Measurements from ENCODE around the gene SLC35A2.

Gene SLC35A2

GRCh38 chrX:48903290-48903689, 8.2 kb downstream of the SLC35A2 start:
- H3K4me3 ChIP-seq (ENCODE audit: low read depth, low read length): no peak overlapping the region
- peaks cover 15% of the 10 kb centered on the region for H3K36me3 ChIP-seq (replicated peaks)
- DNase-seq: no peak

GRCh38 chrX:48902776-48903175, 8.7 kb downstream of the SLC35A2 start:
- H3K27ac ChIP-seq: no peak overlapping the region
- peaks cover 15% of the 10 kb centered on the region for H3K36me3 ChIP-seq (replicated peaks)
- H3K4me3 ChIP-seq (ENCODE audit: low read depth, low read length): no peak overlapping the region
- no peaks in the 10 kb centered on the region for H3K27me3 ChIP-seq (replicated peaks)
- no peak for DNase-seq
- TF ChIP-seq CTCF (IDR thresholded peaks at IDR 0.05; ENCODE audit: low read depth, low read length, missing control alignments): no peak
- in situ Hi-C loops (cut with HindIII; ENCODE audit: low pct_ligation_motif_present, low sequenced_read_pairs): no loop called here

More at GRCh38 chrX:48903290-48903689, 8.2 kb downstream of the SLC35A2 start:
- no peak overlapping the region for H3K27ac ChIP-seq
- H3K27me3 ChIP-seq (replicated peaks): no peaks in the 10 kb centered on the region
- in situ Hi-C loops (cut with HindIII; ENCODE audit: low pct_ligation_motif_present, low sequenced_read_pairs): no loop called here
- no peak for TF ChIP-seq CTCF (IDR thresholded peaks at IDR 0.05; ENCODE audit: low read depth, low read length, missing control alignments)

GRCh38 chrX:48902135-48902534, 9.3 kb downstream of the SLC35A2 start:
- in situ Hi-C loops (cut with HindIII; ENCODE audit: low pct_ligation_motif_present, low sequenced_read_pairs): no loop called here
- no peak for DNase-seq
- no peak for TF ChIP-seq CTCF (IDR thresholded peaks at IDR 0.05; ENCODE audit: low read depth, low read length, missing control alignments)
- no peak overlapping the region for H3K4me3 ChIP-seq (ENCODE audit: low read depth, low read length)
- H3K27me3 ChIP-seq (replicated peaks): no peaks in the 10 kb centered on the region
- peaks cover 15% of the 10 kb centered on the region for H3K36me3 ChIP-seq (replicated peaks)
- H3K27ac ChIP-seq: no peak overlapping the region

GRCh38 chrX:48901069-48901468, 10.4 kb downstream of the SLC35A2 start:
- no peak for DNase-seq
- Histone ChIP-seq H3K36me3 (replicated peaks) (peaks cover 12% of the 10 kb centered on the region), H3K27me3 (replicated peaks) (no peaks in the 10 kb centered on the region), H3K4me3 (ENCODE audit: low read depth, low read length) (no peak overlapping the region), H3K27ac (no peak overlapping the region)
- in situ Hi-C loops (cut with HindIII; ENCODE audit: low pct_ligation_motif_present, low sequenced_read_pairs): no loop called here
- no peak for TF ChIP-seq CTCF (IDR thresholded peaks at IDR 0.05; ENCODE audit: low read depth, low read length, missing control alignments)

- no peak for TF ChIP-seq CTCF (IDR thresholded peaks at IDR 0.05; ENCODE audit: low read depth, low read length, missing control alignments)
Measured at GRCh38 chrX:48899078-48899410, 12.4 kb downstream of the SLC35A2 start.

GRCh38 chrX:48897625-48898306, 13.7 kb downstream of the SLC35A2 start, which contains the start of the genes PQBP1 and TIMM17B:
Gene PQBP1 (plus strand): TSS chrX:48897930. CDS start chrX:48898510, 580 bp downstream.
Gene TIMM17B (minus strand): TSS chrX:48897768. CDS start chrX:48897749, 19 bp downstream.
- peak; percentile 93 for DNase-seq
- H3K27me3 ChIP-seq (replicated peaks): no peaks in the 10 kb centered on the region
- H3K27ac ChIP-seq: peak within 1 kb of the TSS; percentile 87
- in situ Hi-C loops (cut with HindIII; ENCODE audit: low pct_ligation_motif_present, low sequenced_read_pairs): no loop called here
- H3K36me3 ChIP-seq (replicated peaks): peaks cover 7% of the 10 kb centered on the region
- TF ChIP-seq CTCF (IDR thresholded peaks at IDR 0.05; ENCODE audit: low read depth, low read length, missing control alignments): no peak
- peak within 1 kb of the TSS; percentile 77 for H3K4me3 ChIP-seq (ENCODE audit: low read depth, low read length)

More at GRCh38 chrX:48899078-48899410, 12.4 kb downstream of the SLC35A2 start:
- Histone ChIP-seq H3K4me3 (ENCODE audit: low read depth, low read length) (no peak overlapping the region), H3K27me3 (replicated peaks) (no peaks in the 10 kb centered on the region), H3K36me3 (replicated peaks) (peaks cover 12% of the 10 kb centered on the region), H3K27ac (no peak overlapping the region)
- DNase-seq: no peak
- in situ Hi-C loops (cut with HindIII; ENCODE audit: low pct_ligation_motif_present, low sequenced_read_pairs): no loop called here

Data from brain microvascular endothelial cell (primary cell).